ENCODE data around the gene GADD45B.
"Not testable (repeated sequence)": the region's sequence is repeated elsewhere in the genome, so short reads cannot be mapped to it uniquely, and the experiment has no call there.

Gene GADD45B

GRCh38 chr19:2444251-2445002, 31.5 kb upstream of the GADD45B start:
- no peak for DNase-seq

- DNase-seq = peak; percentile 74
These were observed 29.5 kb upstream of the GADD45B start for GRCh38 chr19:2446381-2446780.

GRCh38 chr19:2449019-2449418, 26.9 kb upstream of the GADD45B start:
- no peak for DNase-seq

- DNase-seq = no peak
These were observed 24.8 kb upstream of the GADD45B start for GRCh38 chr19:2451138-2451537.

GRCh38 chr19:2451741-2452140, 24.2 kb upstream of the GADD45B start:
- no peak for DNase-seq

GRCh38 chr19:2453431-2454025, 22.4 kb upstream of the GADD45B start:
- DNase-seq = no peak

GRCh38 chr19:2454199-2454961, 21.5 kb upstream of the GADD45B start:
- no peak for DNase-seq

GRCh38 chr19:2454962-2455850, 20.7 kb upstream of the GADD45B start:
- no peak for DNase-seq

- DNase-seq = no peak
These were observed 19.9 kb upstream of the GADD45B start for GRCh38 chr19:2455851-2456570.

GRCh38 chr19:2457394-2458037, 18.4 kb upstream of the GADD45B start:
- DNase-seq = no peak

- DNase-seq = no peak
These were observed 17.9 kb upstream of the GADD45B start for GRCh38 chr19:2458054-2458453.

- DNase-seq = not testable (repeated sequence)
These were observed 17.2 kb upstream of the GADD45B start for GRCh38 chr19:2458776-2459175.

- DNase-seq = no peak
These were observed 15.7 kb upstream of the GADD45B start for GRCh38 chr19:2460245-2460644.

GRCh38 chr19:2461751-2462634, 13.9 kb upstream of the GADD45B start:
- peak; percentile 85 for DNase-seq

GRCh38 chr19:2462635-2463421, 13.1 kb upstream of the GADD45B start:
- DNase-seq = peak; percentile 93

GRCh38 chr19:2463694-2464093, 12.2 kb upstream of the GADD45B start:
- not testable (repeated sequence) for DNase-seq

- no peak for DNase-seq
These were observed 11.5 kb upstream of the GADD45B start for GRCh38 chr19:2464389-2464788.

GRCh38 chr19:2468596-2468995, 7.3 kb upstream of the GADD45B start:
- no peak for DNase-seq

GRCh38 chr19:2469102-2469914, 6.6 kb upstream of the GADD45B start:
- DNase-seq = no peak

Measured in right forelimb (tissue), 1 donor.